Osteocyte (in vitro differentiated cells): ENCODE results near the gene CCDC188. TPM values are rescaled to one million over a fixed set of nuclear protein-coding genes. Genes with fewer than 3 reads are reported as not detected.

Experiments used
- DNase-seq: peaks from one replicate; pipeline ENCODE4 v3.0.0; 2021; ENCODE audit warnings: mixed read lengths; ENCODE audit not compliant: unreplicated experiment; ENCODE audit errors: extremely low spot score
- H3K27ac Mint-ChIP-seq: one replicate; pipeline ENCODE4 v1.8.0; 2021; ENCODE audit warnings: mild to moderate bottlenecking, mixed read lengths; ENCODE audit not compliant: unreplicated experiment
- H3K27me3 Mint-ChIP-seq: one replicate; pipeline ENCODE4 v1.8.0; 2021; ENCODE audit warnings: mixed read lengths; ENCODE audit not compliant: unreplicated experiment
- H3K36me3 Mint-ChIP-seq: one replicate; pipeline ENCODE4 v1.8.0; 2021; ENCODE audit warnings: mixed read lengths; ENCODE audit not compliant: unreplicated experiment
- H3K4me1 Mint-ChIP-seq: one replicate; pipeline ENCODE4 v1.8.0; 2021; ENCODE audit warnings: mixed read lengths; ENCODE audit not compliant: unreplicated experiment
- H3K4me3 Mint-ChIP-seq: one replicate; pipeline ENCODE4 v1.8.0; 2021; ENCODE audit warnings: mild to moderate bottlenecking, moderate library complexity, mixed read lengths; ENCODE audit not compliant: unreplicated experiment
- H3K9me3 Mint-ChIP-seq: one replicate; pipeline ENCODE4 v1.8.0; 2021; ENCODE audit warnings: mixed read lengths; ENCODE audit not compliant: unreplicated experiment
- total RNA-seq: library from RNA; stranded (reverse); gene quantifications from 2 replicates; pipeline ENCODE4 v1.2.1, GENCODE V29; 2021
- TF ChIP-seq, protein P1 (sequence below): fragments of 200-600 bp; sonication (generic); IDR thresholded peaks from 2 replicates; pipeline ENCODE4 v1.5.0; 2021; ENCODE audit warnings: antibody characterized with exemption, mild to moderate bottlenecking, moderate library complexity

CCDC188 gene
- total RNA-seq, 1 donor from 2014 or later = 0.56 TPM

DNA sequence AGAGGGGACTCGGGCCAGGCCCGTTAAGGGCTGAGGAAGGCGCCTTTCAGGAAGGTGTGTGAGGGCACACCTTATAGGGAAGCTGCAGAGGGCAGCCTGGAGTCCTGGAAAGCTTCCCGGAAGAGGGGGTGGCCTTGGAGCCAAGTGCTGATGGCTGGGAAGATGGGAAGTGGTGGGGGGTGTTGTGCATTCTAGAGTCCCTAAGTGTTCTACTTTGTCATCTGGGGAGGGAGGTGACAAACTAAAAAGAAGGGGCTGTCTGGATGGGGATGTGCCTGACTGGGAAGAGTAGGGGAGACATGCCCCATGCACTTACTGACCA lies 12.5 kb downstream of the CCDC188 start:
- Mint-ChIP-seq H3K27me3 (no peaks in the 10 kb centered on the region), H3K4me1 (peaks cover 37% of the 10 kb centered on the region), H3K9me3 (no peaks in the 10 kb centered on the region), H3K36me3 (no peaks in the 10 kb centered on the region), H3K27ac (no peak overlapping the region), H3K4me3 (no peak overlapping the region)
- DNase-seq = no peak
- TF ChIP-seq, protein P1, sequence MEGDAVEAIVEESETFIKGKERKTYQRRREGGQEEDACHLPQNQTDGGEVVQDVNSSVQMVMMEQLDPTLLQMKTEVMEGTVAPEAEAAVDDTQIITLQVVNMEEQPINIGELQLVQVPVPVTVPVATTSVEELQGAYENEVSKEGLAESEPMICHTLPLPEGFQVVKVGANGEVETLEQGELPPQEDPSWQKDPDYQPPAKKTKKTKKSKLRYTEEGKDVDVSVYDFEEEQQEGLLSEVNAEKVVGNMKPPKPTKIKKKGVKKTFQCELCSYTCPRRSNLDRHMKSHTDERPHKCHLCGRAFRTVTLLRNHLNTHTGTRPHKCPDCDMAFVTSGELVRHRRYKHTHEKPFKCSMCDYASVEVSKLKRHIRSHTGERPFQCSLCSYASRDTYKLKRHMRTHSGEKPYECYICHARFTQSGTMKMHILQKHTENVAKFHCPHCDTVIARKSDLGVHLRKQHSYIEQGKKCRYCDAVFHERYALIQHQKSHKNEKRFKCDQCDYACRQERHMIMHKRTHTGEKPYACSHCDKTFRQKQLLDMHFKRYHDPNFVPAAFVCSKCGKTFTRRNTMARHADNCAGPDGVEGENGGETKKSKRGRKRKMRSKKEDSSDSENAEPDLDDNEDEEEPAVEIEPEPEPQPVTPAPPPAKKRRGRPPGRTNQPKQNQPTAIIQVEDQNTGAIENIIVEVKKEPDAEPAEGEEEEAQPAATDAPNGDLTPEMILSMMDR = no peak

GRCh38 chr22:20137671-20138416 lies 13.0 kb downstream of the CCDC188 start:
- no peaks in the 10 kb centered on the region for H3K36me3 Mint-ChIP-seq
- no peaks in the 10 kb centered on the region for H3K27me3 Mint-ChIP-seq
- no peak for DNase-seq
- H3K4me3 Mint-ChIP-seq = no peak overlapping the region
- TF ChIP-seq, protein P1 = no peak
- peak overlapping the region; percentile 2 for H3K27ac Mint-ChIP-seq
- no peaks in the 10 kb centered on the region for H3K9me3 Mint-ChIP-seq
- H3K4me1 Mint-ChIP-seq = peaks cover 43% of the 10 kb centered on the region

DNA sequence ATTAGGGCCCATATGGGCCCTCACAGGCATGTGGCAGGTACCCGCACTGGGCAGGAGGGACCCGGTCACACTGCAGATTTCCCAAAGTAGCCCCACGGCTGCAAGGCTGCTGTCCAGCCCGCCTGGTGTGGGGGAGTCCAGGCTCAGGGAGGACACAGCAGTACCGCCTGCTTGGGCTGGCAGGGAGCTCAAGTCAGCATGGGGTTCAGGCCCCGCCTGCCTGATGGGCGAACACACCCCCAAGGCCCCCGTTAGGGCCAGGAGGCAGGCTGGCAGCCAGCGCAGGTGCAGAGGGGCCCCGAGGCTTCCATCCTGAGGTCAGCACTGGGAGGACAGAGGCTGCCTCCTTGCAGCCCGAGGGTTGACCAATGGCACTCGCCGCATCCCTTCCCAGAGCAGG lies 13.7 kb downstream of the CCDC188 start:
- H3K9me3 Mint-ChIP-seq = no peaks in the 10 kb centered on the region
- no peak overlapping the region for H3K4me3 Mint-ChIP-seq
- no peak for DNase-seq
- no peaks in the 10 kb centered on the region for H3K27me3 Mint-ChIP-seq
- H3K36me3 Mint-ChIP-seq = no peaks in the 10 kb centered on the region
- TF ChIP-seq, protein P1 = no peak
- H3K27ac Mint-ChIP-seq = no peak overlapping the region
- peaks cover 45% of the 10 kb centered on the region for H3K4me1 Mint-ChIP-seq

DNA sequence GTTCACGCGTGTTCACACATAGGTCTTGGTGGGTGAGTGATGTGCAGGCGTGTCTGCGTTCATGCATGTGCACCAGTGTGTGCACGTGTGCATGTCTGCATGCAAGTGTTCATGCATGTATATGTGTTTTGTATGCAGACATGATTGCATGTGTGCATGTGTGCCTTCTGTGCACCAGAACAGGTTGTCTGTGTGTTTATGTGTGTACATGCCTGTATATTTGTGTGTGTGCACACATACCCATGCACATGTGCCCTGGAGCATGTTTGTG lies 14.3 kb downstream of the CCDC188 start:
- H3K27me3 Mint-ChIP-seq = no peaks in the 10 kb centered on the region
- H3K4me3 Mint-ChIP-seq = no peak overlapping the region
- TF ChIP-seq, protein P1 = no peak
- no peaks in the 10 kb centered on the region for H3K9me3 Mint-ChIP-seq
- no peak overlapping the region for H3K27ac Mint-ChIP-seq
- H3K36me3 Mint-ChIP-seq = no peaks in the 10 kb centered on the region
- peaks cover 39% of the 10 kb centered on the region for H3K4me1 Mint-ChIP-seq
- no peak for DNase-seq

DNA sequence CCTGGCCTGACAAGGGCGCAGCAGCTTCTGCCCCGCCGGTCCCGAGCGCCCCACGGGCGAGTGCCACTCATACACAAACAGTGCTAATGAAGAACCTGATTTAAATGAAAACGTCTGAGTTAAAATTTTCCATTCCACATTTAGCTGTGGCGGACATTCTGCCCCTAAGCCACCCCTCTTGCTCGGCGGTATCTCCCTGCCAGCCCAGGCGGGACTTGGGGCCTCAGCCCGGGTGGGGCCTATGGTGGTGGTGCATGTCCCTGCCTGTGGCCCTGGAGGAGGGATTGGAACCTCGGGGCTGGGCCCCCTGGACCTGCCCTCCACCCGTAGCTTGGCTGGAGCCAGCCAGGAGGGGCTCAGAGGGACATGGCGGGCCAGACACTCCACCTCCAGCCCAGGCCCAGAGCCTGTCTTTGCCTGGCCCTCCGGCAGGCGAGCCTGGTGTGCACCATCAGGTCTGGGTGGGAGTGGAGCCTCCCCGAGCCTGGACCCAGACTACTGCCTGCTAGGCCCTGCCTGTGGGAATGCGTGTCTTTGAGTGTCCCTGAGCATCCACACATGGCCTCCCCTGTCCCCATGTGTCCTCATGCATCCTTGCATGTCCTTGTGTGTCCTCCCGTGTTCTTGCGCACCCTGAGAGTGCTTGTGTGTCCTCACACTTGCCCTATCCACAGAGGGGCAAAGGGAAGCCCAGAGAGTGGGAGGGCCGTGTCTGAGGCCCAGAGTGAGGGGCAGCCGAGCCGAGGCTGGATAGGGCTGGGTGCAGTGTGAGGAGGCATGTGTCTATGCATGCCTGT lies 14.9 kb downstream of the CCDC188 start:
- TF ChIP-seq, protein P1 = no peak
- Mint-ChIP-seq H3K36me3 (no peaks in the 10 kb centered on the region), H3K4me3 (no peak overlapping the region), H3K27ac (no peak overlapping the region), H3K4me1 (peaks cover 37% of the 10 kb centered on the region), H3K9me3 (no peaks in the 10 kb centered on the region), H3K27me3 (no peaks in the 10 kb centered on the region)
- DNase-seq = no peak
